HCT116 (cell line): ENCODE measurements around the gene GAMT. TPM values are rescaled to one million over a fixed set of nuclear protein-coding genes. Genes with fewer than 3 reads are reported as not detected.

Experiments
- ATAC-seq: fragments of 200-7000 bp; cut with Tn5 transposase; 2 replicates; pipeline ENCODE4 v1.9.1; 2020; ENCODE audit warnings: mild to moderate bottlenecking, moderate library complexity
- BruUV-seq: library from RNA; stranded (reverse); fragments of 400-500 nt; replicated peaks from 2 replicates; lab custom pipeline; 2021; lab: Mats Ljungman, UMichigan
- CTCF ChIA-PET: fragments of 300-600 bp; sonication (Branson Sonifier 250); formaldehyde crosslinking; loops from one replicate; lab custom pipeline; 2021; ENCODE audit warnings: antibody characterized with exemption; lab: Charles Lee
- POLR2A ChIA-PET: fragments of 300-600, 350-600 bp; sonication (Branson Sonifier 250); formaldehyde crosslinking; loops from one replicate; lab custom pipeline; 2021; ENCODE audit warnings: antibody characterized with exemption; lab: Charles Lee
- RAD21 ChIA-PET, 2 experiments: fragments of 300-600 bp; sonication (Branson Sonifier 250); formaldehyde crosslinking; loops; one replicate each; lab custom pipeline; 2023; ENCODE audit warnings: low total read pairs in 2 of 2; ENCODE audit not compliant: uncharacterized antibody in 2 of 2, unreplicated experiment in 2 of 2, low non-redundant PET in 1 of 2; lab: Charles Lee
- DNase-seq: peaks from one replicate; pipeline ENCODE4 v3.0.0-alpha.2; 2010; ENCODE audit warnings: low read depth, low spot score
- H2AFZ ChIP-seq: fragments of 200-600 bp; shearing (Covaris generic), sonication (generic); 2 replicates; pipeline ENCODE4 v1.6.1; 2017; ENCODE audit warnings: low read depth, mixed run types, mixed read lengths, antibody characterized with exemption, low read length; ENCODE audit not compliant: poor library complexity, severe bottlenecking
- H3K27ac ChIP-seq: 2 replicates; pipeline ENCODE4 v1.5.1; 2012; ENCODE audit warnings: low read depth, low read length
- H3K27me3 ChIP-seq: fragments of 200-600 bp; sonication (generic); 2 replicates; pipeline ENCODE4 v1.6.1; 2016; ENCODE audit warnings: mixed run types, low read length, mixed read lengths; ENCODE audit not compliant: insufficient read depth
- H3K36me3 ChIP-seq, 2 experiments: fragments of 200-500 bp in 1 of 2; fragments of 200-600 bp in 1 of 2; sonication (Bioruptor generic) in 1 of 2; sonication (generic) in 1 of 2; 2 replicates each; pipeline versions ENCODE4 v1.5.1 to v1.6.1; 2014 to 2016; ENCODE audit warnings: low read length in 2 of 2, inconsistent platforms in 1 of 2, mixed read lengths in 1 of 2, mixed run types in 1 of 2; ENCODE audit not compliant: insufficient read depth in 2 of 2, control insufficient read depth in 1 of 2
- H3K4me1 ChIP-seq, 2 experiments: fragments of 200-600 bp in 1 of 2; sonication (generic) in 1 of 2; 2 replicates each; pipeline versions ENCODE4 v1.5.1 to v1.6.1; 2012 to 2017; ENCODE audit warnings: low read length in 2 of 2, inconsistent platforms in 1 of 2, mild to moderate bottlenecking in 1 of 2, mixed read lengths in 1 of 2, mixed run types in 1 of 2, moderate library complexity in 1 of 2; ENCODE audit not compliant: insufficient read depth in 2 of 2, control insufficient read depth in 1 of 2
- H3K4me2 ChIP-seq: fragments of 200-600 bp; sonication (generic); 2 replicates; pipeline ENCODE4 v1.6.1; 2017; ENCODE audit warnings: mixed run types, low read length, mixed read lengths
- H3K4me3 ChIP-seq, 2 experiments: fragments of 200-600 bp in 1 of 2; sonication (generic) in 1 of 2; replicated peaks in 1 of 2; 2 replicates each; pipeline ENCODE4 v1.5.1; 2011 to 2016; ENCODE audit warnings: low read length in 2 of 2, control low read depth in 1 of 2, low read depth in 1 of 2, mild to moderate bottlenecking in 1 of 2, mixed read lengths in 1 of 2, mixed run types in 1 of 2
- H3K79me2 ChIP-seq: fragments of 200-600 bp; sonication (generic); 2 replicates; pipeline ENCODE4 v1.6.1; 2017; ENCODE audit warnings: mild to moderate bottlenecking, mixed run types, low read length, moderate library complexity, mixed read lengths; ENCODE audit not compliant: insufficient read depth
- H3K9ac ChIP-seq: fragments of 200-600 bp; sonication (generic); 2 replicates; pipeline ENCODE4 v1.6.1; 2016; ENCODE audit warnings: low read length, mixed read lengths
- H3K9me2 ChIP-seq: fragments of 200-600 bp; sonication (generic), shearing (Covaris generic); 2 replicates; pipeline ENCODE4 v1.6.1; 2017; ENCODE audit warnings: mixed run types, mild to moderate bottlenecking, moderate library complexity; ENCODE audit not compliant: insufficient read depth
- H3K9me3 ChIP-seq, 2 experiments: fragments of 200-500 bp in 1 of 2; fragments of 200-600 bp in 1 of 2; sonication (Bioruptor generic) in 1 of 2; sonication (generic) in 1 of 2; 2 replicates each; pipeline ENCODE4 v1.6.1; 2014 to 2017; ENCODE audit warnings: low read length in 2 of 2, mixed read lengths in 2 of 2, inconsistent platforms in 1 of 2, low read depth in 1 of 2, mild to moderate bottlenecking in 1 of 2, mixed run types in 1 of 2, moderate library complexity in 1 of 2; ENCODE audit not compliant: control insufficient read depth in 1 of 2, insufficient read depth in 1 of 2
- H4K20me1 ChIP-seq: fragments of 200-600 bp; sonication (generic), shearing (Covaris generic); 2 replicates; pipeline ENCODE4 v1.6.1; 2017; ENCODE audit warnings: mixed run types, mild to moderate bottlenecking, moderate library complexity; ENCODE audit not compliant: insufficient read depth
- EZH2 ChIP-seq: fragments of 200-600 bp; sonication (generic); IDR thresholded peaks from 2 replicates; pipeline ENCODE4 v1.6.1; 2017; ENCODE audit warnings: antibody characterized with exemption, mixed run types
- POLR2A ChIP-seq: IDR thresholded peaks from 2 replicates; pipeline ENCODE4 v1.7.0; 2011; ENCODE audit warnings: borderline replicate concordance; ENCODE audit not compliant: insufficient read depth, insufficient read length; ENCODE audit errors: extremely low read depth
- intact Hi-C: fragments of 100-400 bp; cut with micrococcal nuclease; formaldehyde crosslinking; loops from 2 replicates; pipeline ENCODE4 v1.10.0; 2022
- total RNA-seq: library from RNA; stranded (reverse); gene quantifications from one replicate; pipeline ENCODE4 v1.2.1, GENCODE V29; 2021; ENCODE audit not compliant: unreplicated experiment
- TF ChIP-seq, protein P1 (sequence below), 3 experiments: fragments of 200-600 bp in 1 of 3; sonication (generic) in 1 of 3; IDR thresholded peaks in 2 of 3; conservative IDR thresholded peaks in 1 of 3; 2 replicates each; pipeline ENCODE4 v1.5.1; 2012 to 2017; ENCODE audit warnings: low read depth in 2 of 3, low read length in 2 of 3, antibody characterized with exemption in 1 of 3, borderline replicate concordance in 1 of 3, control low read depth in 1 of 3, mild to moderate bottlenecking in 1 of 3, mixed read lengths in 1 of 3, mixed run types in 1 of 3, moderate library complexity in 1 of 3; ENCODE audit not compliant: insufficient read depth in 1 of 3

The GAMT gene
- total RNA-seq, 1 experiment from 2014 or later, result 102 TPM

DNA sequence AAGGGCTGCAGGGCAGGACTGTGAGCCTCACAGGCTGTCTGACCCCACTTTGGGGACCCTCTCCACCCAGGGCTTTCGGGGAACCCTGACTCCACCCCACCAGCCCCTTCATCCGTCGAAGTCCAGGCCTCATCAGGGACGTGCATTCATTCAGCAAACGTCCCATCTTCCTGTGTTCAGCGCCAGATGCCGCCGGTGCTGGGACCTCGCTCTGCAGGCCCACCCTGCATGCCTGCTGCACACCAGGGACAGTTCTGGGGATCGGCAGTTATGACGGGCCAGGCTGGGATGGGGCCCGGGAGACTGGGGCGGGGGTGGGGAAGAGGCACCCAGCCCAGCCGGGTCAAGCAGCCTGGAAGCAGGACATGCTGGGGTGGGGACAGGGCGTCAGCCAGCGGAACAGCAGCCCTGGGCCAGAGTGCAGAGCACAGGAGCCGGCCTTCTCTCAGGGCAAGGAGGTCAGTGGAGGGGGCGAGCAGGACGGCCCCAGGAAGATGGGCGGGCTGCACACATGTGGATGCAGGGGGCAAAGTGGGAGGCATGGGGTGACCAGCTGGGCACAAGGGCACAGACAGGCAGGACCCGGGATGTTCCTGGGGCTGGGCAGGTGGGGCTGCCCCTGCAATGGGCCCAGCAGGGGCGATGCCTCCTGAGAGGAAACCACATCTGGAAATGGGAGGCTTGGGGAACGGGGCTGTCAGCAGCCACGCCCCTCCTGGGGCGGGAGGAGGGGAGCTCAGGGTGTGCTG, 5.1 kb downstream of the GAMT start:
- no peak overlapping the region; the same call in 1 of the 2 replicates for H3K9ac ChIP-seq
- ATAC-seq (peak; percentile 28), DNase-seq (no peak)
- H3K36me3 ChIP-seq, result peaks cover 2 to 12% of the 10 kb centered on the region in 2 experiments; a peak in 2 of 4 replicates
- no peaks in the 10 kb centered on the region for H3K9me2 ChIP-seq
- no peak overlapping the region for H2AFZ ChIP-seq
- intact Hi-C loops, result no loop called here
- RAD21 ChIA-PET, result no interaction called here
- H3K4me3 ChIP-seq, result no peak overlapping the region
- H4K20me1 ChIP-seq, result no peaks in the 10 kb centered on the region
- no peaks in the 10 kb centered on the region for H3K27me3 ChIP-seq
- BruUV-seq, result no TSS peak
- H3K9me3 ChIP-seq, result no peaks in the 10 kb centered on the region
- H3K79me2 ChIP-seq, result peaks cover 14% of the 10 kb centered on the region
- POLR2A ChIA-PET, result interaction anchor here (1.8 kb wide), 1 partner anchor 47 kb away, joined by 4 read pairs; no protein-coding TSS in a partner anchor
- CTCF ChIA-PET, result no interaction called here
- TF ChIP-seq POLR2A (peak; percentile 20), EZH2 (no peak)
- TF ChIP-seq, protein P1, sequence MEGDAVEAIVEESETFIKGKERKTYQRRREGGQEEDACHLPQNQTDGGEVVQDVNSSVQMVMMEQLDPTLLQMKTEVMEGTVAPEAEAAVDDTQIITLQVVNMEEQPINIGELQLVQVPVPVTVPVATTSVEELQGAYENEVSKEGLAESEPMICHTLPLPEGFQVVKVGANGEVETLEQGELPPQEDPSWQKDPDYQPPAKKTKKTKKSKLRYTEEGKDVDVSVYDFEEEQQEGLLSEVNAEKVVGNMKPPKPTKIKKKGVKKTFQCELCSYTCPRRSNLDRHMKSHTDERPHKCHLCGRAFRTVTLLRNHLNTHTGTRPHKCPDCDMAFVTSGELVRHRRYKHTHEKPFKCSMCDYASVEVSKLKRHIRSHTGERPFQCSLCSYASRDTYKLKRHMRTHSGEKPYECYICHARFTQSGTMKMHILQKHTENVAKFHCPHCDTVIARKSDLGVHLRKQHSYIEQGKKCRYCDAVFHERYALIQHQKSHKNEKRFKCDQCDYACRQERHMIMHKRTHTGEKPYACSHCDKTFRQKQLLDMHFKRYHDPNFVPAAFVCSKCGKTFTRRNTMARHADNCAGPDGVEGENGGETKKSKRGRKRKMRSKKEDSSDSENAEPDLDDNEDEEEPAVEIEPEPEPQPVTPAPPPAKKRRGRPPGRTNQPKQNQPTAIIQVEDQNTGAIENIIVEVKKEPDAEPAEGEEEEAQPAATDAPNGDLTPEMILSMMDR (IDR thresholded peaks at IDR 0.05 in 2 of 3, conservative IDR thresholded peaks at IDR 0.05 in 1 of 3; ENCODE audit: borderline replicate concordance in 1 of 3, insufficient read depth in 1 of 3, low read depth in 2 of 3, low read length in 2 of 3), result no peak
- peaks cover 2 to 33% of the 10 kb centered on the region in 2 experiments; a peak in 2 of 4 replicates for H3K4me1 ChIP-seq
- H3K27ac ChIP-seq, result peak overlapping the region; percentile 2; the same call in 1 of the 2 replicates
- peak overlapping the region; percentile 23 for H3K4me2 ChIP-seq
